Uterus (tissue), 4 donors: ENCODE results near the gene FAM241A. TPM values are rescaled to one million over a fixed set of nuclear protein-coding genes. Genes with fewer than 3 reads are reported as not detected.

Experiments used
- DNase-seq, 2 donors: peaks; one replicate each; pipeline ENCODE4 v3.0.0-alpha.2; 2019 to 2020
- H3K27ac ChIP-seq, 2 donors: fragments of 200-600 bp; sonication (generic); 1 replicate in 1 of 2; 2 replicates in 1 of 2; pipeline ENCODE4 v1.5.1; 2016 to 2018
- H3K27me3 ChIP-seq, 2 donors: fragments of 200-600 bp; sonication (generic); one replicate each; pipeline ENCODE4 v1.5.1; 2018 to 2019; ENCODE audit warnings: control low read depth in 1 of 2
- H3K36me3 ChIP-seq, 2 donors: fragments of 200-600 bp; sonication (generic); one replicate each; pipeline ENCODE4 v1.5.1; 2019; ENCODE audit warnings: control low read depth in 1 of 2
- H3K4me1 ChIP-seq, 2 donors: fragments of 200-600 bp; sonication (generic); one replicate each; pipeline ENCODE4 v1.5.1; 2018 to 2019; ENCODE audit warnings: control low read depth in 1 of 2
- H3K4me3 ChIP-seq, 2 donors: fragments of 200-600 bp; sonication (generic); 1 replicate in 1 of 2; 2 replicates in 1 of 2; pipeline ENCODE4 v1.5.1; 2018 to 2019; ENCODE audit warnings: mild to moderate bottlenecking in 1 of 2
- H3K9me3 ChIP-seq, 2 donors: fragments of 200-600 bp; sonication (generic); one replicate each; pipeline ENCODE4 v1.5.1; 2019; ENCODE audit warnings: control low read depth in 1 of 2
- CTCF ChIP-seq, 4 experiments: fragments of 200-600 bp in 2 of 4; fragments of 450-650 bp in 2 of 4; sonication (generic) in 2 of 4; IDR thresholded peaks; one replicate each; pipeline ENCODE4 v1.5.1; 2016 to 2019; ENCODE audit warnings: antibody characterized with exemption in 4 of 4, mild to moderate bottlenecking in 2 of 4, moderate library complexity in 1 of 4
- POLR2A ChIP-seq, 2 donors: fragments of 450-650 bp; IDR thresholded peaks; one replicate each; pipeline ENCODE4 v1.6.1; 2016; ENCODE audit warnings: antibody characterized with exemption in 2 of 2, mild to moderate bottlenecking in 1 of 2, moderate library complexity in 1 of 2
- intact Hi-C: fragments of 100-400 bp; cut with DNase I; formaldehyde crosslinking; loops from one replicate; pipeline ENCODE4 v1.15.1; 2023; ENCODE audit warnings: low total_unique reads
- total RNA-seq, 4 donors: library from RNA; depleted of rRNA in 3 of 4; stranded (reverse); fragments of >200 nt in 3 of 4; gene quantifications; one replicate each; pipeline versions ENCODE4 v1.1.0 to v1.2.4, GENCODE V29; 2014 to 2023
- donor health status: DM: yes; HTN: yes; CAD: no.

The FAM241A gene
- total RNA-seq, 4 donors from 2014 or later = 2.3 to 8.5 (median 3.5) TPM

GRCh38 chr4:112225157-112225556 lies 79.9 kb downstream of the FAM241A start:
- intact Hi-C loops = no loop called here
- TF ChIP-seq POLR2A (IDR thresholded peaks at IDR 0.05) = no peak
- TF ChIP-seq CTCF (IDR thresholded peaks at IDR 0.05) = no peak
- Histone ChIP-seq H3K4me1 (no peaks in the 10 kb centered on the region), H3K27ac (no peak overlapping the region), H3K27me3 (no peaks in the 10 kb centered on the region), H3K36me3 (no peaks in the 10 kb centered on the region), H3K9me3 (no peaks in the 10 kb centered on the region), H3K4me3 (no peak overlapping the region)
- no peak for DNase-seq

GRCh38 chr4:112230879-112231778 lies 85.9 kb downstream of the FAM241A start:
- Histone ChIP-seq H3K4me3 (peak overlapping the region; percentile 82 to 94), H3K36me3 (no peaks in the 10 kb centered on the region), H3K27ac (peak overlapping the region; percentile 88 to 99), H3K9me3 (no peaks in the 10 kb centered on the region), H3K4me1 (no peaks in the 10 kb centered on the region), H3K27me3 (no peaks in the 10 kb centered on the region)
- DNase-seq = peak; percentile 97 to 99
- intact Hi-C loops = loop anchor here (10.0 kb wide), 1 partner anchor 126 kb away; no protein-coding TSS in a partner anchor
- TF ChIP-seq POLR2A (IDR thresholded peaks at IDR 0.05) = no peak
- no peak for TF ChIP-seq CTCF (IDR thresholded peaks at IDR 0.05)

GRCh38 chr4:112231779-112232713 lies 86.8 kb downstream of the FAM241A start, which contains the start of gene AP1AR:
Gene AP1AR, plus strand, starts transcription at chr4:112231787. Its CDS starts 305 bp downstream, at chr4:112232092.
- intact Hi-C loops = loop anchor here (10.0 kb wide), 1 partner anchor 127 kb away; no protein-coding TSS in a partner anchor
- TF ChIP-seq POLR2A (IDR thresholded peaks at IDR 0.05) (peak; percentile 77 to 90), CTCF (IDR thresholded peaks at IDR 0.05) (peak in 3 of 4 experiments; percentile 26 to 60 (median 47))
- peak; percentile 83 to 86 for DNase-seq
- Histone ChIP-seq H3K9me3 (no peaks in the 10 kb centered on the region), H3K36me3 (no peaks in the 10 kb centered on the region), H3K27ac (peak within 1 kb of the TSS; percentile 88 to 99), H3K27me3 (no peaks in the 10 kb centered on the region), H3K4me1 (no peaks in the 10 kb centered on the region), H3K4me3 (peak within 1 kb of the TSS; percentile 82 to 94)

- Histone ChIP-seq H3K9me3 (no peaks in the 10 kb centered on the region), H3K27me3 (no peaks in the 10 kb centered on the region), H3K4me3 (no peak overlapping the region), H3K36me3 (no peaks in the 10 kb centered on the region), H3K4me1 (no peaks in the 10 kb centered on the region), H3K27ac (no peak overlapping the region)
- intact Hi-C loops = loop anchor here (10.0 kb wide), 1 partner anchor 130 kb away; no protein-coding TSS in a partner anchor
- peak; percentile 58 to 81 for DNase-seq
- no peak for TF ChIP-seq POLR2A (IDR thresholded peaks at IDR 0.05)
- TF ChIP-seq CTCF (IDR thresholded peaks at IDR 0.05) = peak; percentile 71 to 78 (median 74)
These were observed 89.8 kb downstream of the FAM241A start for GRCh38 chr4:112234952-112235609.
